Activated gamma-delta T cell treated with Interleukin-2 at 50 U/mL for 16 hours (primary cell): ENCODE results near the gene ANKRD39.

Experiments
- DNase-seq: peaks from one replicate; pipeline ENCODE4 v3.0.0-alpha.2; 2020

Gene ANKRD39

GRCh38 chr2:96887493-96888012 lies 29.7 kb upstream of the ANKRD39 start:
- no peak for DNase-seq

- no peak for DNase-seq
Observed at GRCh38 chr2:96885432-96886347, 27.9 kb upstream of the ANKRD39 start.

GRCh38 chr2:96884299-96885094 lies 26.7 kb upstream of the ANKRD39 start:
- DNase-seq: no peak

- DNase-seq: no peak
Observed at GRCh38 chr2:96883306-96883705, 25.5 kb upstream of the ANKRD39 start.

- DNase-seq: no peak
Observed at GRCh38 chr2:96882906-96883305, 25.1 kb upstream of the ANKRD39 start.

GRCh38 chr2:96882230-96882629 lies 24.4 kb upstream of the ANKRD39 start:
- no peak for DNase-seq

- no peak for DNase-seq
Observed at GRCh38 chr2:96881349-96882195, 23.8 kb upstream of the ANKRD39 start.

GRCh38 chr2:96880891-96881273 lies 23.1 kb upstream of the ANKRD39 start:
- no peak for DNase-seq

GRCh38 chr2:96879545-96880040 lies 21.8 kb upstream of the ANKRD39 start:
- no peak for DNase-seq

GRCh38 chr2:96878796-96879544 lies 21.2 kb upstream of the ANKRD39 start:
- DNase-seq: no peak

- no peak for DNase-seq
Observed at GRCh38 chr2:96878171-96878570, 20.4 kb upstream of the ANKRD39 start.

- no peak for DNase-seq
Observed at GRCh38 chr2:96877631-96878092, 19.8 kb upstream of the ANKRD39 start.

GRCh38 chr2:96877042-96877451 lies 19.2 kb upstream of the ANKRD39 start:
- DNase-seq: no peak

- DNase-seq: no peak
Observed at GRCh38 chr2:96876269-96877041, 18.6 kb upstream of the ANKRD39 start.

GRCh38 chr2:96875498-96876268 lies 17.9 kb upstream of the ANKRD39 start:
- DNase-seq: no peak

- no peak for DNase-seq
Observed at GRCh38 chr2:96874198-96874831, 16.5 kb upstream of the ANKRD39 start.

- DNase-seq: no peak
Observed at GRCh38 chr2:96873651-96874096, 15.9 kb upstream of the ANKRD39 start.

GRCh38 chr2:96872591-96873349 lies 15.0 kb upstream of the ANKRD39 start:
- no peak for DNase-seq
